Measurements from ENCODE around the gene CD160.
"Not testable (repeated sequence)": the region's sequence is repeated elsewhere in the genome, so short reads cannot be mapped to it uniquely, and the experiment has no call there.

Gene CD160

GRCh38 chr1:145759721-145760120 lies 40.4 kb downstream of the CD160 start:
- no peak for DNase-seq

GRCh38 chr1:145760395-145760949 lies 41.2 kb downstream of the CD160 start:
- not testable (repeated sequence) for DNase-seq

GRCh38 chr1:145761498-145761897 lies 42.2 kb downstream of the CD160 start:
- not testable (repeated sequence) for DNase-seq

- DNase-seq = not testable (repeated sequence)
These were observed 42.7 kb downstream of the CD160 start for GRCh38 chr1:145762001-145762400.

- not testable (repeated sequence) for DNase-seq
These were observed 45.1 kb downstream of the CD160 start for GRCh38 chr1:145764231-145764940.

- DNase-seq = not testable (repeated sequence)
These were observed 45.8 kb downstream of the CD160 start for GRCh38 chr1:145765127-145765526.

GRCh38 chr1:145765585-145766360 lies 46.5 kb downstream of the CD160 start:
- not testable (repeated sequence) for DNase-seq

- not testable (repeated sequence) for DNase-seq
These were observed 47.6 kb downstream of the CD160 start for GRCh38 chr1:145766926-145767325.

- DNase-seq = not testable (repeated sequence)
These were observed 48.7 kb downstream of the CD160 start for GRCh38 chr1:145768004-145768403.

GRCh38 chr1:145771056-145771455 lies 51.8 kb downstream of the CD160 start:
- no peak for DNase-seq

- DNase-seq = no peak
These were observed 54.1 kb downstream of the CD160 start for GRCh38 chr1:145773423-145773822.

GRCh38 chr1:145777357-145778145 lies 58.3 kb downstream of the CD160 start:
- no peak for DNase-seq

GRCh38 chr1:145778146-145778540 lies 58.8 kb downstream of the CD160 start:
- DNase-seq = no peak

GRCh38 chr1:145782272-145783099 lies 63.2 kb downstream of the CD160 start:
- DNase-seq = no peak

- no peak for DNase-seq
These were observed 65.1 kb downstream of the CD160 start for GRCh38 chr1:145784409-145784808.

GRCh38 chr1:145785547-145785946 lies 66.2 kb downstream of the CD160 start:
- DNase-seq = no peak

- no peak for DNase-seq
These were observed 67.0 kb downstream of the CD160 start for GRCh38 chr1:145786271-145786670.

- DNase-seq = no peak
These were observed 69.3 kb downstream of the CD160 start for GRCh38 chr1:145788580-145788979.

All from effector CD4-positive, alpha-beta T cell (primary cell).